Gastrocnemius medialis (tissue), 4 donors: ENCODE results near the gene OPCML.

ENCODE experiments used
- CTCF ChIP-seq, 5 experiments: fragments of 450-650 bp in 3 of 5; fragments of 200-600 bp in 2 of 5; sonication (generic) in 2 of 5; IDR thresholded peaks in 4 of 5; conservative IDR thresholded peaks in 1 of 5; 1 replicate in 4 of 5; 2 replicates in 1 of 5; pipeline ENCODE4 v1.5.1; 2016 to 2019; ENCODE audit warnings: antibody characterized with exemption in 5 of 5, mild to moderate bottlenecking in 3 of 5, moderate library complexity in 3 of 5
- POLR2A ChIP-seq, 2 donors: fragments of 450-650 bp; IDR thresholded peaks; one replicate each; pipeline ENCODE4 v1.6.1; 2017; ENCODE audit warnings: antibody characterized with exemption in 2 of 2, mild to moderate bottlenecking in 2 of 2, moderate library complexity in 2 of 2

- TF ChIP-seq CTCF (IDR thresholded peaks at IDR 0.05 in 4 of 5, conservative IDR thresholded peaks at IDR 0.05 in 1 of 5) = no peak
- no peak for TF ChIP-seq POLR2A (IDR thresholded peaks at IDR 0.05)
Observed at GRCh38 chr11:132410383-132410782, 1121.9 kb downstream of the OPCML start.
